Endothelial cell (in vitro differentiated cells): Measurements from ENCODE around the gene SLC35E2B. TPM values are rescaled to one million over a fixed set of nuclear protein-coding genes. Genes with fewer than 3 reads are reported as not detected.

ENCODE experiments used
- DNase-seq: peaks from one replicate; pipeline ENCODE4 v3.0.0; 2021; ENCODE audit warnings: low spot score
- H3K27ac Mint-ChIP-seq: one replicate; pipeline ENCODE4 v1.8.0; 2021; ENCODE audit warnings: mixed read lengths, inconsistent platforms; ENCODE audit not compliant: unreplicated experiment
- H3K27me3 Mint-ChIP-seq: one replicate; pipeline ENCODE4 v1.8.0; 2021; ENCODE audit warnings: mild to moderate bottlenecking, moderate library complexity, mixed read lengths, inconsistent platforms; ENCODE audit not compliant: unreplicated experiment
- H3K36me3 Mint-ChIP-seq: one replicate; pipeline ENCODE4 v1.8.0; 2021; ENCODE audit warnings: mild to moderate bottlenecking, low read depth, mixed read lengths, inconsistent platforms; ENCODE audit not compliant: unreplicated experiment
- H3K4me1 Mint-ChIP-seq: one replicate; pipeline ENCODE4 v1.8.0; 2021; ENCODE audit warnings: mild to moderate bottlenecking, mixed read lengths, inconsistent platforms; ENCODE audit not compliant: unreplicated experiment
- H3K4me3 Mint-ChIP-seq: one replicate; pipeline ENCODE4 v1.8.0; 2021; ENCODE audit warnings: mild to moderate bottlenecking, mixed read lengths, inconsistent platforms; ENCODE audit not compliant: unreplicated experiment
- H3K9me3 Mint-ChIP-seq: one replicate; pipeline ENCODE4 v1.8.0; 2021; ENCODE audit warnings: mixed read lengths, inconsistent platforms; ENCODE audit not compliant: unreplicated experiment
- total RNA-seq: library from RNA; stranded (reverse); fragmentation: NEBNext Ultra II Directional; extraction: Animal tissue kit (Norgen Biotek cat#: 25700); gene quantifications from one replicate; pipeline ENCODE4 v1.2.1, GENCODE V29; 2021; ENCODE audit not compliant: unreplicated experiment
- TF ChIP-seq, protein P1 (sequence below): fragments of 200-600 bp; sonication (generic); IDR thresholded peaks from one replicate; pipeline ENCODE4 v1.5.0; 2021; ENCODE audit warnings: antibody characterized with exemption; ENCODE audit not compliant: unreplicated experiment

The SLC35E2B gene
- total RNA-seq, 1 donor from 2014 or later = 140 TPM

DNA sequence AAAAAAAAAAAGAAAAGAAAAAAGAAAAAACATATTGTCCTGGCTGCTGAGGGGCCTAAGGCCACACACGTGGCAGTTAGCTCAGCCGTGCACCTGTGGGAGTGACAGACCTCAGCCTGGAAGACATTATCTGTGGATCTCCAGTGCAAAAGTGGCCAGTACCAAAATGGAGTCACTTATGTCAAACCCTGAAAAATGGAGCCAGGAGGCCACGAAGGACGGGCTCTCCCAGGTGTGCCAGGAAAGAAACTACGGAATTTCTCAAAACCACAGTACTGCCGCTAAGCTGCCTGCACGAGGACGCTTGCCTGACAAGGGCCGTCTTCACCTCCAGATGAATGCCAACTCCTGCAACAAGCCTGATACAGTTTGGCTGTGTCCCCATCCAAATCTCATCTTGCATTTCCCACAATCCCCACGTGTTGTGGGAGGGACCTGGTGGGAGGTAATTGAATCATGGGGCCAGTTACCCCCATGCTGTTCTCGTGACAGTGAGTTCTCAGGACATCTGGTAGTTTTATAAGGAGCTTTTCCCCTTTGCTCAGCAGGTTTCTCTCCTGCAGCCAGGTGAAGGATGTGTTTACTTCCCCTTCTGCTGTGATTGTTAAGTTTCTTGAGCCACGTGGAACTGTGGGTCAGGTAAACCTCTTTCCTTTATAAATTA, 82.6 kb downstream of the SLC35E2B start:
- Mint-ChIP-seq H3K36me3 (peaks cover 13% of the 10 kb centered on the region), H3K4me1 (peaks cover 37% of the 10 kb centered on the region), H3K27ac (no peak overlapping the region), H3K4me3 (no peak overlapping the region), H3K9me3 (no peaks in the 10 kb centered on the region), H3K27me3 (peaks cover 11% of the 10 kb centered on the region)
- no peak for DNase-seq
- TF ChIP-seq, protein P1, sequence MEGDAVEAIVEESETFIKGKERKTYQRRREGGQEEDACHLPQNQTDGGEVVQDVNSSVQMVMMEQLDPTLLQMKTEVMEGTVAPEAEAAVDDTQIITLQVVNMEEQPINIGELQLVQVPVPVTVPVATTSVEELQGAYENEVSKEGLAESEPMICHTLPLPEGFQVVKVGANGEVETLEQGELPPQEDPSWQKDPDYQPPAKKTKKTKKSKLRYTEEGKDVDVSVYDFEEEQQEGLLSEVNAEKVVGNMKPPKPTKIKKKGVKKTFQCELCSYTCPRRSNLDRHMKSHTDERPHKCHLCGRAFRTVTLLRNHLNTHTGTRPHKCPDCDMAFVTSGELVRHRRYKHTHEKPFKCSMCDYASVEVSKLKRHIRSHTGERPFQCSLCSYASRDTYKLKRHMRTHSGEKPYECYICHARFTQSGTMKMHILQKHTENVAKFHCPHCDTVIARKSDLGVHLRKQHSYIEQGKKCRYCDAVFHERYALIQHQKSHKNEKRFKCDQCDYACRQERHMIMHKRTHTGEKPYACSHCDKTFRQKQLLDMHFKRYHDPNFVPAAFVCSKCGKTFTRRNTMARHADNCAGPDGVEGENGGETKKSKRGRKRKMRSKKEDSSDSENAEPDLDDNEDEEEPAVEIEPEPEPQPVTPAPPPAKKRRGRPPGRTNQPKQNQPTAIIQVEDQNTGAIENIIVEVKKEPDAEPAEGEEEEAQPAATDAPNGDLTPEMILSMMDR = no peak

Other genes with a start within 250 kb of the SLC35E2B start
- 2.9 TPM for gene ATAD3C, start 243.1 kb downstream of the SLC35E2B start, total RNA-seq
- 27.2 TPM for gene ATAD3B, start 221.0 kb downstream of the SLC35E2B start, total RNA-seq
- 30.4 TPM for gene ATAD3A, start 180.6 kb downstream of the SLC35E2B start, total RNA-seq
- gene TMEM240, start 152.2 kb downstream of the SLC35E2B start, total RNA-seq = 6.6 TPM
- gene SSU72, start 117.9 kb downstream of the SLC35E2B start, total RNA-seq = 114 TPM
- gene FNDC10, start 92.7 kb downstream of the SLC35E2B start, total RNA-seq = 11.6 TPM
- gene MIB2, start 77.3 kb downstream of the SLC35E2B start, total RNA-seq = 84.4 TPM
- 26.7 TPM for gene MMP23B, start 60.6 kb downstream of the SLC35E2B start, total RNA-seq
- 71.0 TPM for gene CDK11B, start 33.8 kb downstream of the SLC35E2B start, total RNA-seq
- gene CDK11A, start 31.6 kb upstream of the SLC35E2B start, total RNA-seq = 109 TPM
- gene NADK, start 85.7 kb upstream of the SLC35E2B start, total RNA-seq = 85.4 TPM
- gene GNB1, start 198.3 kb upstream of the SLC35E2B start, total RNA-seq = 427 TPM
- 0.64 TPM for gene CALML6, start 222.5 kb upstream of the SLC35E2B start, total RNA-seq
- 0.92 TPM for gene TMEM52, start 226.5 kb upstream of the SLC35E2B start, total RNA-seq